ENCODE data around the gene USP17L27. TPM values are rescaled to one million over a fixed set of nuclear protein-coding genes. Genes with fewer than 3 reads are reported as not detected.
"Not testable (repeated sequence)": the region's sequence is repeated elsewhere in the genome, so short reads cannot be mapped to it uniquely, and the experiment has no call there.

Gene USP17L27
- total RNA-seq (ENCODE audit: insufficient read depth, low replicate concordance) = not detected

- DNase-seq (ENCODE audit: low spot score) = not testable (repeated sequence)
Observed at GRCh38 chr4:9343848-9344247, at the start of gene USP17L27. TSS of gene USP17L27 (plus strand) at chr4:9344148. CDS start at chr4:9344148, 0 bp downstream.

GRCh38 chr4:9324191-9324590, 19.8 kb upstream of the USP17L27 start:
- not testable (repeated sequence) for DNase-seq (ENCODE audit: low spot score)

- not testable (repeated sequence) for DNase-seq (ENCODE audit: low spot score)
Observed at GRCh38 chr4:9324865-9325264, 19.1 kb upstream of the USP17L27 start, which contains the start of gene USP17L24. TSS of gene USP17L24 (plus strand) at chr4:9325165. CDS start at chr4:9325165, 0 bp downstream.

GRCh38 chr4:9329611-9330010, 14.3 kb upstream of the USP17L27 start, which contains the start of gene USP17L25:
TSS of gene USP17L25 (plus strand) at chr4:9329911. CDS start at chr4:9329911, 0 bp downstream.
- DNase-seq (ENCODE audit: low spot score) = not testable (repeated sequence)

- DNase-seq (ENCODE audit: low spot score) = not testable (repeated sequence)
Observed at GRCh38 chr4:9334358-9334757, 9.6 kb upstream of the USP17L27 start, which contains the start of gene USP17L26. TSS of gene USP17L26 (plus strand) at chr4:9334658. CDS start at chr4:9334658, 0 bp downstream.

- DNase-seq (ENCODE audit: low spot score) = not testable (repeated sequence)
Observed at GRCh38 chr4:9339103-9339502, 4.8 kb upstream of the USP17L27 start, which contains the start of gene USP17L5. TSS of gene USP17L5 (plus strand) at chr4:9339403. CDS start at chr4:9339403, 0 bp downstream.

GRCh38 chr4:9348593-9348992, 4.6 kb downstream of the USP17L27 start, which contains the start of gene USP17L28:
TSS of gene USP17L28 (plus strand) at chr4:9348893. CDS start at chr4:9348893, 0 bp downstream.
- not testable (repeated sequence) for DNase-seq (ENCODE audit: low spot score)

- DNase-seq (ENCODE audit: low spot score) = not testable (repeated sequence)
Observed at GRCh38 chr4:9350866-9351265, 6.9 kb downstream of the USP17L27 start.

- DNase-seq (ENCODE audit: low spot score) = not testable (repeated sequence)
Observed at GRCh38 chr4:9353338-9353737, 9.4 kb downstream of the USP17L27 start, which contains the start of gene USP17L29. TSS of gene USP17L29 (plus strand) at chr4:9353638. CDS start at chr4:9353638, 0 bp downstream.

GRCh38 chr4:9362829-9363228, 18.9 kb downstream of the USP17L27 start, which contains the start of gene USP17L30:
TSS of gene USP17L30 (plus strand) at chr4:9363129. CDS start at chr4:9363129, 0 bp downstream.
- DNase-seq (ENCODE audit: low spot score) = not testable (repeated sequence)

- not testable (repeated sequence) for DNase-seq (ENCODE audit: low spot score)
Observed at GRCh38 chr4:9379881-9380280, 35.9 kb downstream of the USP17L27 start.

GRCh38 chr4:9381012-9381534, 37.1 kb downstream of the USP17L27 start:
- DNase-seq (ENCODE audit: low spot score) = peak; percentile 1

GRCh38 chr4:9384126-9384525, 40.2 kb downstream of the USP17L27 start:
- no peak for DNase-seq (ENCODE audit: low spot score)

- not testable (repeated sequence) for DNase-seq (ENCODE audit: low spot score)
Observed at GRCh38 chr4:9389001-9389400, 45.1 kb downstream of the USP17L27 start.

Other genes starting within 250 kb of the USP17L27 start
- gene FAM90A26, start 173.7 kb upstream of the USP17L27 start, total RNA-seq (ENCODE audit: insufficient read depth, low replicate concordance) = not detected
- not detected for gene USP17L10, start 133.5 kb upstream of the USP17L27 start, total RNA-seq (ENCODE audit: insufficient read depth, low replicate concordance)
- gene USP17L11, start 128.7 kb upstream of the USP17L27 start, total RNA-seq (ENCODE audit: insufficient read depth, low replicate concordance) = not detected
- not detected for gene USP17L12, start 124.0 kb upstream of the USP17L27 start, total RNA-seq (ENCODE audit: insufficient read depth, low replicate concordance)
- gene USP17L13, start 119.3 kb upstream of the USP17L27 start, total RNA-seq (ENCODE audit: insufficient read depth, low replicate concordance) = not detected
- 0.72 TPM for gene USP17L15, start 109.8 kb upstream of the USP17L27 start, total RNA-seq (ENCODE audit: insufficient read depth, low replicate concordance)
- not detected for gene USP17L17, start 100.3 kb upstream of the USP17L27 start, total RNA-seq (ENCODE audit: insufficient read depth, low replicate concordance)
- not detected for gene USP17L18, start 95.5 kb upstream of the USP17L27 start, total RNA-seq (ENCODE audit: insufficient read depth, low replicate concordance)
- not detected for gene USP17L19, start 90.8 kb upstream of the USP17L27 start, total RNA-seq (ENCODE audit: insufficient read depth, low replicate concordance)
- not detected for gene USP17L20, start 86.0 kb upstream of the USP17L27 start, total RNA-seq (ENCODE audit: insufficient read depth, low replicate concordance)
- gene USP17L21, start 81.3 kb upstream of the USP17L27 start, total RNA-seq (ENCODE audit: insufficient read depth, low replicate concordance) = not detected
- gene USP17L22, start 76.5 kb upstream of the USP17L27 start, total RNA-seq (ENCODE audit: insufficient read depth, low replicate concordance) = 0.72 TPM
- gene USP17L24, start 19.0 kb upstream of the USP17L27 start, total RNA-seq (ENCODE audit: insufficient read depth, low replicate concordance) = not detected
- not detected for gene USP17L25, start 14.2 kb upstream of the USP17L27 start, total RNA-seq (ENCODE audit: insufficient read depth, low replicate concordance)
- gene USP17L26, start 9.5 kb upstream of the USP17L27 start, total RNA-seq (ENCODE audit: insufficient read depth, low replicate concordance) = not detected
- not detected for gene USP17L5, start 4.7 kb upstream of the USP17L27 start, total RNA-seq (ENCODE audit: insufficient read depth, low replicate concordance)
- not detected for gene USP17L28, start 4.7 kb downstream of the USP17L27 start, total RNA-seq (ENCODE audit: insufficient read depth, low replicate concordance)
- gene USP17L29, start 9.5 kb downstream of the USP17L27 start, total RNA-seq (ENCODE audit: insufficient read depth, low replicate concordance) = not detected
- not detected for gene USP17L30, start 19.0 kb downstream of the USP17L27 start, total RNA-seq (ENCODE audit: insufficient read depth, low replicate concordance)
- gene DEFB131A, start 100.3 kb downstream of the USP17L27 start, total RNA-seq (ENCODE audit: insufficient read depth, low replicate concordance) = not detected

All from umbilical cord (tissue), 2 donors.